Panc1 (cell line): ENCODE results near the gene ZNF182. TPM values are rescaled to one million over a fixed set of nuclear protein-coding genes. Genes with fewer than 3 reads are reported as not detected.
"Not testable (repeated sequence)": the region's sequence is repeated elsewhere in the genome, so short reads cannot be mapped to it uniquely, and the experiment has no call there.

ENCODE experiments used
- ATAC-seq: fragments of 200-7000 bp; cut with Tn5 transposase; 2 replicates; pipeline ENCODE4 v1.9.1; 2020; ENCODE audit warnings: mild to moderate bottlenecking, moderate library complexity
- BruUV-seq: library from RNA; stranded (reverse); fragments of 400-500 nt; replicated peaks from 2 replicates; lab custom pipeline; 2021; lab: Mats Ljungman, UMichigan
- CTCF ChIA-PET: fragments of 300-600 bp; sonication (Branson Sonifier 250); formaldehyde crosslinking; loops from one replicate; lab custom pipeline; 2022; ENCODE audit warnings: antibody characterized with exemption; lab: Charles Lee
- POLR2A ChIA-PET: fragments of 300-600 bp; sonication (Branson Sonifier 250); formaldehyde crosslinking; loops from one replicate; lab custom pipeline; 2022; ENCODE audit warnings: antibody characterized with exemption; lab: Charles Lee
- DNase-seq: peaks from one replicate; pipeline ENCODE4 v3.0.0-alpha.2; 2010; ENCODE audit warnings: low read depth, low spot score
- H3K27ac ChIP-seq: 2 replicates; pipeline ENCODE4 v1.5.1; 2011; ENCODE audit warnings: mild to moderate bottlenecking, low read length, inconsistent platforms
- H3K27me3 ChIP-seq: fragments of 200-500 bp; sonication (Bioruptor generic); 2 replicates; pipeline ENCODE4 v1.6.0; 2014; ENCODE audit warnings: low read length, inconsistent platforms; ENCODE audit not compliant: control insufficient read depth, insufficient read depth
- H3K36me3 ChIP-seq: fragments of 200-500 bp; sonication (Bioruptor generic); 2 replicates; pipeline ENCODE4 v1.5.1; 2014; ENCODE audit warnings: inconsistent platforms, mild to moderate bottlenecking, low read length, moderate library complexity; ENCODE audit not compliant: control insufficient read depth, insufficient read depth
- H3K4me1 ChIP-seq: 2 replicates; pipeline ENCODE4 v1.5.1; 2011; ENCODE audit warnings: inconsistent platforms, mild to moderate bottlenecking, low read length, moderate library complexity; ENCODE audit not compliant: control insufficient read depth, insufficient read depth
- H3K4me3 ChIP-seq, 2 experiments: 2 replicates each; pipeline ENCODE4 v1.5.1; 2011 to 2012; ENCODE audit warnings: low read depth in 2 of 2, low read length in 2 of 2, mild to moderate bottlenecking in 2 of 2, inconsistent platforms in 1 of 2, moderate library complexity in 1 of 2
- H3K9me3 ChIP-seq: fragments of 200-500 bp; sonication (Bioruptor generic); 2 replicates; pipeline ENCODE4 v1.5.1; 2014; ENCODE audit warnings: low read depth, mild to moderate bottlenecking, inconsistent platforms, low read length, moderate library complexity; ENCODE audit not compliant: control insufficient read depth, insufficient read depth
- CTCF ChIP-seq: fragments of 450-650 bp; IDR thresholded peaks from 2 replicates; pipeline ENCODE4 v1.5.1; 2017; ENCODE audit warnings: mild to moderate bottlenecking
- POLR2AphosphoS5 ChIP-seq: IDR thresholded peaks from 2 replicates; pipeline ENCODE4 v1.6.1; 2012; ENCODE audit warnings: mild to moderate bottlenecking, low read depth, low read length, moderate library complexity
- REST ChIP-seq, 2 experiments: IDR thresholded peaks; 2 replicates each; pipeline ENCODE4 v1.6.1; 2011 to 2012; ENCODE audit warnings: low read depth in 2 of 2, control low read depth in 1 of 2, low read length in 1 of 2, mild to moderate bottlenecking in 1 of 2, moderate library complexity in 1 of 2; ENCODE audit not compliant: insufficient read depth in 1 of 2
- SIN3A ChIP-seq: IDR thresholded peaks from 2 replicates; pipeline ENCODE4 v1.6.1; 2012; ENCODE audit warnings: low read depth, mild to moderate bottlenecking, low read length, moderate library complexity, borderline replicate concordance; ENCODE audit not compliant: insufficient read depth
- TCF7L2 ChIP-seq: IDR thresholded peaks from 2 replicates; pipeline ENCODE4 v1.6.1; 2011; ENCODE audit warnings: mild to moderate bottlenecking, low read depth, low read length, inconsistent platforms
- in situ Hi-C: cut with HindIII; loops from 2 replicates; pipeline ENCODE4 v1.10.0; 2016; ENCODE audit warnings: low sequenced_read_pairs, low pct_unique_long_range_greater_than_20kb
- intact Hi-C: fragments of 100-400 bp; cut with micrococcal nuclease; formaldehyde crosslinking; loops from one replicate; pipeline ENCODE4 v1.10.0; 2022; ENCODE audit not compliant: unreplicated experiment
- total RNA-seq: library from RNA; stranded (reverse); gene quantifications from one replicate; pipeline ENCODE4 v1.2.1, GENCODE V29; 2021; ENCODE audit not compliant: unreplicated experiment

ZNF182 gene
- total RNA-seq, 1 experiment from 2014 or later = 11.1 TPM

- BruUV-seq = no TSS peak
- intact Hi-C loops = no loop called here
- H3K4me1 ChIP-seq = no peaks in the 10 kb centered on the region
- TF ChIP-seq SIN3A (no peak), POLR2AphosphoS5 (no peak), TCF7L2 (no peak), REST (IDR thresholded peaks at IDR 0.05; ENCODE audit: insufficient read depth in 1 of 2, low read depth in 2 of 2, low read length in 1 of 2) (no peak), CTCF (no peak)
- no peak overlapping the region for H3K4me3 ChIP-seq
- in situ Hi-C loops = no loop called here
- H3K27ac ChIP-seq = no peak overlapping the region
- H3K9me3 ChIP-seq = no peaks in the 10 kb centered on the region
- ATAC-seq (no peak), DNase-seq (no peak)
- no peaks in the 10 kb centered on the region for H3K36me3 ChIP-seq
- POLR2A ChIA-PET = no interaction called here
- CTCF ChIA-PET = no interaction called here
- H3K27me3 ChIP-seq = no peaks in the 10 kb centered on the region
These were observed 67.4 kb downstream of the ZNF182 start for GRCh38 chrX:47936224-47936939.

GRCh38 chrX:47933946-47934345 lies 69.8 kb downstream of the ZNF182 start:
- no peaks in the 10 kb centered on the region for H3K4me1 ChIP-seq
- H3K27ac ChIP-seq = no peak overlapping the region
- H3K9me3 ChIP-seq = no peaks in the 10 kb centered on the region
- no peaks in the 10 kb centered on the region for H3K27me3 ChIP-seq
- in situ Hi-C loops = no loop called here
- no TSS peak for BruUV-seq
- intact Hi-C loops = no loop called here
- TF ChIP-seq TCF7L2 = no peak
- TF ChIP-seq CTCF = no peak
- no peak for TF ChIP-seq REST (IDR thresholded peaks at IDR 0.05; ENCODE audit: insufficient read depth in 1 of 2, low read depth in 2 of 2, low read length in 1 of 2)
- no peak for TF ChIP-seq SIN3A
- TF ChIP-seq POLR2AphosphoS5 = no peak
- no peak overlapping the region for H3K4me3 ChIP-seq
- DNase-seq = no peak
- ATAC-seq = no peak
- ChIA-PET CTCF (no interaction called here), POLR2A (no interaction called here)
- no peaks in the 10 kb centered on the region for H3K36me3 ChIP-seq

DNA sequence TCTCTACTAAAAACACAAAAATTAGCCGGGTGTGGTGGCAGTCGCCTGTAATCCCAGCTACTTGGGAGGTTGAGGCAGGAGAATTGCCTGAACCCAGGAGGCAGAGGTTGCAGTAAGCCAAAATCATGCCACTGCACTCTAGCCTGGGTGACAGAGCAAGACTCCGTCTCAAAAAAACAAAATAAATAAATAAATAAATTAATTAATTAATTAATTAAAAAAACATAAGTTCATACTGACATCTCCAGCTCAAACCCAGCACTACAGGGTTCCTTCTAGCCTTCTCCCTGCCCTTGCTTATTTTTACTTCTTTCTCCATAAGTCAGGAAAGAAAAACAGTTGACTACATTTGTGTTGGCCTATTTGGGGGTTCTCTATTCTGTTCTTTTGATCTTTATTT lies 71.8 kb downstream of the ZNF182 start:
- intact Hi-C loops, in situ Hi-C loops, H3K27me3 ChIP-seq, H3K4me3 ChIP-seq, BruUV-seq, POLR2A ChIA-PET, DNase-seq, H3K4me1 ChIP-seq, H3K27ac ChIP-seq, H3K36me3 ChIP-seq, H3K9me3 ChIP-seq, ATAC-seq, CTCF ChIA-PET: not testable (repeated sequence)
